DOHH2 (cell line): Measurements from ENCODE around the gene MBD5.

Experiments used
- H3F3A ChIP-seq: fragments of 200-600 bp; sonication (generic), shearing (Covaris generic); 2 replicates; pipeline ENCODE4 v1.6.0; 2016; ENCODE audit warnings: antibody characterized with exemption, mild to moderate bottlenecking; ENCODE audit not compliant: control insufficient read depth, insufficient read depth
- H3K27ac ChIP-seq: fragments of 200-600 bp; sonication (generic); 2 replicates; pipeline ENCODE4 v1.5.1; 2014; ENCODE audit warnings: low read depth, mild to moderate bottlenecking, low read length, moderate library complexity
- H3K27me3 ChIP-seq: fragments of 200-600 bp; sonication (generic); 2 replicates; pipeline ENCODE4 v1.6.1; 2014; ENCODE audit warnings: mild to moderate bottlenecking, low read length, mixed read lengths; ENCODE audit not compliant: control insufficient read depth
- H3K36me3 ChIP-seq: fragments of 200-600 bp; sonication (generic); 2 replicates; pipeline ENCODE4 v1.6.1; 2014; ENCODE audit warnings: mild to moderate bottlenecking, low read length, moderate library complexity, mixed read lengths; ENCODE audit not compliant: control insufficient read depth
- H3K4me1 ChIP-seq: fragments of 200-600 bp; sonication (generic); 2 replicates; pipeline ENCODE4 v1.6.1; 2014; ENCODE audit warnings: mild to moderate bottlenecking, low read length, mixed read lengths; ENCODE audit not compliant: control insufficient read depth
- H3K4me2 ChIP-seq: fragments of 200-600 bp; sonication (generic); 2 replicates; pipeline ENCODE4 v1.6.0; 2014; ENCODE audit warnings: mild to moderate bottlenecking, low read length, moderate library complexity
- H3K4me3 ChIP-seq: fragments of 200-600 bp; sonication (generic); 2 replicates; pipeline ENCODE4 v1.5.1; 2014; ENCODE audit warnings: mild to moderate bottlenecking, low read length, mixed read lengths
- H3K79me2 ChIP-seq: fragments of 200-600 bp; sonication (generic); 2 replicates; pipeline ENCODE4 v1.6.1; 2014; ENCODE audit warnings: mild to moderate bottlenecking, low read length, mixed read lengths; ENCODE audit not compliant: control insufficient read depth
- H3K9me2 ChIP-seq: fragments of 200-600 bp; sonication (generic); replicated peaks from 2 replicates; pipeline ENCODE4 v1.6.1; 2014; ENCODE audit warnings: mild to moderate bottlenecking, low read length, mixed read lengths; ENCODE audit not compliant: control insufficient read depth
- H3K9me3 ChIP-seq: fragments of 200-600 bp; sonication (generic); 2 replicates; pipeline ENCODE4 v1.6.1; 2014; ENCODE audit warnings: antibody characterized with exemption, low read length, mixed read lengths; ENCODE audit not compliant: control insufficient read depth, insufficient read depth
- H4K20me1 ChIP-seq: fragments of 200-600 bp; sonication (generic); 2 replicates; pipeline ENCODE4 v1.6.0; 2014; ENCODE audit warnings: low read depth, mild to moderate bottlenecking, antibody characterized with exemption, low read length, moderate library complexity; ENCODE audit not compliant: control insufficient read depth, insufficient read depth
- CTCF ChIP-seq: fragments of 200-600 bp; sonication (generic); IDR thresholded peaks from one replicate; pipeline ENCODE4 v1.5.1; 2014; ENCODE audit warnings: antibody characterized with exemption, mild to moderate bottlenecking, low read depth, low read length; ENCODE audit not compliant: poor library complexity, severe bottlenecking
- EZH2phosphoT487 ChIP-seq: fragments of 200-600 bp; sonication (generic); IDR thresholded peaks from 2 replicates; pipeline ENCODE4 v1.6.1; 2017; ENCODE audit warnings: borderline replicate concordance, mild to moderate bottlenecking, antibody characterized with exemption, low read length, moderate library complexity, mixed read lengths

The MBD5 gene

GRCh38 chr2:148201075-148202004 is 180.4 kb downstream of the MBD5 start:
- TF ChIP-seq CTCF (peak; percentile 63), EZH2phosphoT487 (no peak)
- Histone ChIP-seq H3K36me3 (no peaks in the 10 kb centered on the region), H3K4me1 (no peaks in the 10 kb centered on the region), H3K27ac (no peak overlapping the region), H3F3A (no peaks in the 10 kb centered on the region), H3K9me3 (no peaks in the 10 kb centered on the region), H3K27me3 (no peaks in the 10 kb centered on the region), H3K4me2 (no peak overlapping the region), H3K79me2 (no peaks in the 10 kb centered on the region), H4K20me1 (no peaks in the 10 kb centered on the region), H3K9me2 (no peaks in the 10 kb centered on the region), H3K4me3 (no peak overlapping the region)

GRCh38 chr2:148202237-148202636 is 181.3 kb downstream of the MBD5 start:
- TF ChIP-seq CTCF (no peak), EZH2phosphoT487 (no peak)
- H3K4me2 ChIP-seq = no peak overlapping the region
- H3K27me3 ChIP-seq = no peaks in the 10 kb centered on the region
- no peaks in the 10 kb centered on the region for H3K36me3 ChIP-seq
- H3K79me2 ChIP-seq = no peaks in the 10 kb centered on the region
- H3K9me2 ChIP-seq = no peaks in the 10 kb centered on the region
- no peaks in the 10 kb centered on the region for H4K20me1 ChIP-seq
- H3K4me3 ChIP-seq = no peak overlapping the region
- no peaks in the 10 kb centered on the region for H3F3A ChIP-seq
- no peaks in the 10 kb centered on the region for H3K4me1 ChIP-seq
- no peaks in the 10 kb centered on the region for H3K9me3 ChIP-seq
- H3K27ac ChIP-seq = no peak overlapping the region

- Histone ChIP-seq H3K4me3 (no peak overlapping the region), H3K27ac (no peak overlapping the region), H3K9me3 (no peaks in the 10 kb centered on the region), H3K27me3 (no peaks in the 10 kb centered on the region), H3K4me2 (no peak overlapping the region), H3K9me2 (no peaks in the 10 kb centered on the region), H3K36me3 (no peaks in the 10 kb centered on the region), H3K4me1 (no peaks in the 10 kb centered on the region), H3K79me2 (no peaks in the 10 kb centered on the region), H3F3A (no peaks in the 10 kb centered on the region), H4K20me1 (no peaks in the 10 kb centered on the region)
- TF ChIP-seq CTCF (no peak), EZH2phosphoT487 (no peak)
Observed at GRCh38 chr2:148207111-148207510, 186.2 kb downstream of the MBD5 start.
